Measurements from ENCODE around the gene PCBP3.

Gene PCBP3

DNA sequence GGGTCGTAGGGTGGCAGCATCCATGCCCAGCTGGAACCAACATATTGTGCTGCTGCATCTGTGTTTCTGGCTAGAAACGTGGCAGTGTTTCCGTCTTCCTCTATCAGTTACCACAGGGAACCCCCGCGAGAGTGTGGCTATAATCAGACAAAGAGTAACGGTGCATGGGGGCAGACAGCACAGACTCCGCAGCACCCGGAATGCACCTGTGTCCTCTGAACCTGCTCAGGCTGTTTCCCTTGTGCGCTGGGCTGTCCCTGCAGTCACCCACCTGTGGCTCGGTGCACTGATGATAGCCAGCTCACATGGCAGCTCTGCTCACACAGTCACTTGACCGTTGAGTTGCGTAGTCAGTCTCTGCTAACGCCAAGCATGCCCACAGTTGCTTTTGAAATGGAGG, 11.4 kb upstream of the PCBP3 start:
- no peak for TF ChIP-seq CTCF (IDR thresholded peaks at IDR 0.05)
- peak; percentile 49 for DNase-seq (ENCODE audit: low spot score)
- H3K27ac ChIP-seq, result no peak overlapping the region

DNA sequence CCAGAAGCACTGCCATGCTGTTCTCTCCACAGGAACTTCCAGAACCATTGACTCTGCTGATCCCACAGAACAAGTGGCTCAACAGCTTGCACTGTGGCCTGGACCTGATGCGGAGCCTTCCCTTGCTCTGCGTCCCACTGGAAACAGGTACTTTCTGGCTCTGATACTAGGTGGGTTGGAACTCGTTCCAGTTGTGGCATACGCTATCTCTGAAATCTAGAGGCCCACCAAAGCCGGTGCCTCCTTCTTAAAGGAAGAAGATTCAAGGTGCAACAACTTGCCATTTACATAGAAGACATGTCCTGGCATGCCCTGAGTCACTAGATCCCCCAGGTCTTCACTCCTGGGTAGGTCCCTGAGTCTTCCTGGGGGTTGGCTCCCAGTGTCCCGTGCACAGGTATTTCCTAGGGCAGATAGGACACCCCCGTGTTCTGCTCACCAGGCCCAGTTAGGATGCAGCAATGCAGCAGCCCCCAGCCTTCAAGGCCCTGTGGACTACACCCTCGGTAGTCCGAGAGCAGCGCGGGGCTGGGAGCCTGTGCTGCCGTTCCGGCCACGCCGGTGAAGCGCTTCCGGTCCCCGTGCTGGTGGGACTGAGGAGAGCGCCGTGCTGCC, 10.8 kb upstream of the PCBP3 start:
- H3K27ac ChIP-seq, result no peak overlapping the region
- no peak for TF ChIP-seq CTCF (IDR thresholded peaks at IDR 0.05)
- no peak overlapping the region for H3K4me3 ChIP-seq
- DNase-seq (ENCODE audit: low spot score), result no peak

More for the DNA sequence above, 11.4 kb upstream of the PCBP3 start:
- H3K4me3 ChIP-seq, result no peak overlapping the region

- H3K27ac ChIP-seq, result no peak overlapping the region
- TF ChIP-seq CTCF (IDR thresholded peaks at IDR 0.05), result no peak
- DNase-seq (ENCODE audit: low spot score), result no peak
- no peak overlapping the region for H3K4me3 ChIP-seq
Observed at GRCh38 chr21:45634511-45635183, 8.9 kb upstream of the PCBP3 start.

GRCh38 chr21:45635271-45636151, 8.0 kb upstream of the PCBP3 start:
- DNase-seq (ENCODE audit: low spot score), result no peak
- Histone ChIP-seq H3K27ac (no peak overlapping the region), H3K4me3 (no peak overlapping the region)
- no peak for TF ChIP-seq CTCF (IDR thresholded peaks at IDR 0.05)

- no peak overlapping the region for H3K27ac ChIP-seq
- TF ChIP-seq CTCF (IDR thresholded peaks at IDR 0.05), result no peak
- H3K4me3 ChIP-seq, result no peak overlapping the region
- no peak for DNase-seq (ENCODE audit: low spot score)
Observed at GRCh38 chr21:45636459-45636858, 7.1 kb upstream of the PCBP3 start.

DNA sequence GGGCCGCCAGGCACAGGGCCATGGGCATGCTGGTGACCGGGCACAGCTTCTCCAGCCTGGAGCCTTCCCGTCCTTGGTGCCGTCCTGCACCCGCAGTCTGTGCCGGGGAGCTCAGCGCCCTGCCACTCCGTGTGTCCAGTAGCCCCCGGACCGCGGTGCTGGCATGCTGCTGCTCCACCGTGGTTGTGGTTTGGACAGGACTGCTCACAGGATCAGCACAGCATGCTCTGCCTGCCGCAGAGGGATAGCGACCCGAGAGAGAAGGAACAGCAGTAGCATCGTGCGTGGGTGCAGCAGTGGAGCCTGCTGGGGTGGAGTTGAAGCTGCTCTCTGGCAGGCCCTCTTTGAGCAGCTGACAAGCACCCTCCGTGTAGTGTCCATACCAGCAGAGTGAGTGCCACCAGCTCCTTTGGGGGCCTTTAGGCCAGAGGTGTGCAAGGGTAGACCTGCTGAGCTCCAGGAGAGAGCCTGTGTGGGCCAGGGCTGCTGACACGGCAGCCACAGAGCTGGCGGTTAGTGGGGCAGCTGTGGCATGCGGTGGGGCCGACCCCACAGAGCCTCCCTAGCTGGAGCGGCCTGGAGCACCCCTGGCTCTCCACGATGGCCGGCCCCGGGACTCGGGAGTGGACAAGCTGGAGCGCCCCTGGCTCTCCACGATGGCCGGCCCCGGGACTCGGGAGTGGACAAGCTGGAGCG, 6.4 kb upstream of the PCBP3 start:
- no peak overlapping the region for H3K4me3 ChIP-seq
- no peak for DNase-seq (ENCODE audit: low spot score)
- TF ChIP-seq CTCF (IDR thresholded peaks at IDR 0.05), result no peak
- H3K27ac ChIP-seq, result no peak overlapping the region
